C4-2B (cell line): ENCODE results near the gene LSM2.

Source experiments
- ZFX ChIP-seq: fragments of 450-650 bp; IDR thresholded peaks from 2 replicates; pipeline ENCODE4 v1.6.1; 2017
- TF ChIP-seq, protein P1 (sequence below): fragments of 450-650 bp; conservative IDR thresholded peaks from 2 replicates; pipeline ENCODE4 v1.5.1; 2017; ENCODE audit warnings: mild to moderate bottlenecking

DNA sequence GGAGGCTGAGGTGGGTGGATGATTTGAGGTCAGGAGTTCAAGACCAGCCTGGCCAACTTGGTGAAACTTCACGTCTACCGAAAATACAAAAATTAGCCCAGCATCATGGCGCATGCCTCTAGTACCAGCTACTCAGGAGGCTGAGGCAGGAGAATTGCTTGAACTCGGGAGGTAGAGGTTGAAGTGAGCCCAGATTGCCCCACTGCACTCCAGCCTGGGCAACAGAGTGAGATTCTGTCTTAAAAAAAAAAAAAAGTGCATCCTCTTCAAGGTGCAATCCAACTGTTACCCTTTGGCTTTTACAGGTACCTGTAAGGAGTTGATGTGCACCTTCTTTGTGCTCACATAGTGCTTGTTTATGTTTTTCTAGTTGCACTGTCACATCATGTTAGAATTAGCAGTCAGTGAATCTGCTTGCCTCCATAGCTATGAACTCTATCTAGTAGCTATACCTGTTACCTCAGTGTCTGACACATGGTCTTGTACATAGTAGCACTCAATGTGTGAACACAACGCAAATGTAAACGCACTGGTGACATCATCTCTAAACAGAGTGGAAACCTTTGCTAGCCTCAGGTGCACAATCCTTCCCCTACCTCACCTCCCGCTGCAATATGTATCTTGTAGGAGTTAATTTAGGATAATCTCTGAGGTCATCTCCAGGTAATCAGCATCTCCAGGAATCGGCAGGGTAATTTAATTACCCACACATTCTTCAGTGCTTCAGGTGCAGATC is 57.3 kb downstream of the LSM2 start:
- no peak for TF ChIP-seq ZFX
- TF ChIP-seq, protein P1, sequence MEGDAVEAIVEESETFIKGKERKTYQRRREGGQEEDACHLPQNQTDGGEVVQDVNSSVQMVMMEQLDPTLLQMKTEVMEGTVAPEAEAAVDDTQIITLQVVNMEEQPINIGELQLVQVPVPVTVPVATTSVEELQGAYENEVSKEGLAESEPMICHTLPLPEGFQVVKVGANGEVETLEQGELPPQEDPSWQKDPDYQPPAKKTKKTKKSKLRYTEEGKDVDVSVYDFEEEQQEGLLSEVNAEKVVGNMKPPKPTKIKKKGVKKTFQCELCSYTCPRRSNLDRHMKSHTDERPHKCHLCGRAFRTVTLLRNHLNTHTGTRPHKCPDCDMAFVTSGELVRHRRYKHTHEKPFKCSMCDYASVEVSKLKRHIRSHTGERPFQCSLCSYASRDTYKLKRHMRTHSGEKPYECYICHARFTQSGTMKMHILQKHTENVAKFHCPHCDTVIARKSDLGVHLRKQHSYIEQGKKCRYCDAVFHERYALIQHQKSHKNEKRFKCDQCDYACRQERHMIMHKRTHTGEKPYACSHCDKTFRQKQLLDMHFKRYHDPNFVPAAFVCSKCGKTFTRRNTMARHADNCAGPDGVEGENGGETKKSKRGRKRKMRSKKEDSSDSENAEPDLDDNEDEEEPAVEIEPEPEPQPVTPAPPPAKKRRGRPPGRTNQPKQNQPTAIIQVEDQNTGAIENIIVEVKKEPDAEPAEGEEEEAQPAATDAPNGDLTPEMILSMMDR: no peak
